MM.1S (cell line): ENCODE data around the gene THAP12.

Experiments used
- DNase-seq: peaks from one replicate; pipeline ENCODE4 v3.0.0-alpha.2; 2015
- H2AFZ ChIP-seq: fragments of 300-600 bp; sonication (generic); 2 replicates; pipeline ENCODE4 v1.6.0; 2016; ENCODE audit warnings: antibody characterized with exemption, low read length
- H3F3A ChIP-seq: fragments of 300-600 bp; sonication (generic); 2 replicates; pipeline ENCODE4 v1.6.1; 2016; ENCODE audit warnings: mild to moderate bottlenecking, antibody characterized with exemption, low read length, moderate library complexity, mixed read lengths; ENCODE audit not compliant: insufficient read depth
- H3K27ac ChIP-seq: fragments of 300-600 bp; sonication (generic); 2 replicates; pipeline ENCODE4 v1.5.1; 2016; ENCODE audit warnings: mild to moderate bottlenecking, low read length
- H3K27me3 ChIP-seq: fragments of 300-600 bp; sonication (generic); replicated peaks from 2 replicates; pipeline ENCODE4 v1.6.0; 2016; ENCODE audit warnings: low read length; ENCODE audit not compliant: insufficient read depth
- H3K36me3 ChIP-seq: fragments of 300-600 bp; sonication (generic); replicated peaks from 2 replicates; pipeline ENCODE4 v1.6.1; 2016; ENCODE audit warnings: mild to moderate bottlenecking, low read length, mixed read lengths; ENCODE audit not compliant: insufficient read depth
- H3K4me1 ChIP-seq: fragments of 300-600 bp; sonication (generic); 2 replicates; pipeline ENCODE4 v1.6.1; 2016; ENCODE audit warnings: low read length, mixed read lengths
- H3K4me2 ChIP-seq: fragments of 300-600 bp; sonication (generic); 2 replicates; pipeline ENCODE4 v1.6.0; 2016; ENCODE audit warnings: low read depth, low read length
- H3K4me3 ChIP-seq: fragments of 300-600 bp; sonication (generic); 2 replicates; pipeline ENCODE4 v1.5.1; 2016; ENCODE audit warnings: low read length, mixed read lengths
- H3K79me2 ChIP-seq: fragments of 300-600 bp; sonication (generic); 2 replicates; pipeline ENCODE4 v1.6.1; 2016; ENCODE audit warnings: mixed run types, low read length, mixed read lengths
- H3K9ac ChIP-seq: fragments of 300-600 bp; sonication (generic); 2 replicates; pipeline ENCODE4 v1.6.1; 2016; ENCODE audit warnings: low read length, mixed read lengths
- H3K9me2 ChIP-seq: fragments of 300-600 bp; sonication (generic); replicated peaks from 2 replicates; pipeline ENCODE4 v1.6.1; 2016; ENCODE audit warnings: mild to moderate bottlenecking, low read length, mixed read lengths; ENCODE audit not compliant: insufficient read depth
- H3K9me3 ChIP-seq: fragments of 300-600 bp; sonication (generic); replicated peaks from 2 replicates; pipeline ENCODE4 v1.6.1; 2016; ENCODE audit warnings: mild to moderate bottlenecking, low read length, mixed read lengths; ENCODE audit not compliant: insufficient read depth
- H4K20me1 ChIP-seq: fragments of 300-600 bp; sonication (generic); 2 replicates; pipeline ENCODE4 v1.6.1; 2016; ENCODE audit warnings: mild to moderate bottlenecking, low read length, moderate library complexity, mixed read lengths; ENCODE audit not compliant: insufficient read depth
- CTCF ChIP-seq: fragments of 300-600 bp; sonication (generic); IDR thresholded peaks from 2 replicates; pipeline ENCODE4 v1.5.1; 2016; ENCODE audit warnings: antibody characterized with exemption, low read length, mixed read lengths
- EZH2 ChIP-seq: fragments of 300-600 bp; sonication (generic); optimal IDR thresholded peaks from 2 replicates; pipeline ENCODE3; 2017; ENCODE audit warnings: low read depth, mild to moderate bottlenecking, antibody characterized with exemption, low read length, mixed read lengths
- EZH2phosphoT487 ChIP-seq: fragments of 300-600 bp; sonication (generic); IDR thresholded peaks from 2 replicates; pipeline ENCODE4 v1.6.1; 2018; ENCODE audit warnings: antibody characterized with exemption, low read length

Gene THAP12

GRCh38 chr11:76313271-76313670 is 67.7 kb downstream of the THAP12 start:
- Histone ChIP-seq H2AFZ (no peak overlapping the region), H3K9me2 (no peaks in the 10 kb centered on the region), H3K4me3 (no peak overlapping the region), H3K36me3 (no peaks in the 10 kb centered on the region), H3K79me2 (no peaks in the 10 kb centered on the region), H3F3A (no peaks in the 10 kb centered on the region), H3K9ac (no peak overlapping the region), H3K4me2 (no peak overlapping the region), H4K20me1 (no peaks in the 10 kb centered on the region), H3K27ac (no peak overlapping the region), H3K27me3 (no peaks in the 10 kb centered on the region), H3K4me1 (no peaks in the 10 kb centered on the region), H3K9me3 (no peaks in the 10 kb centered on the region)
- no peak for DNase-seq
- TF ChIP-seq CTCF: no peak
- TF ChIP-seq EZH2: no peak
- TF ChIP-seq EZH2phosphoT487: no peak

- Histone ChIP-seq H3K79me2 (no peaks in the 10 kb centered on the region), H3K9me2 (no peaks in the 10 kb centered on the region), H3K36me3 (no peaks in the 10 kb centered on the region), H4K20me1 (no peaks in the 10 kb centered on the region), H3K27me3 (no peaks in the 10 kb centered on the region), H2AFZ (no peak overlapping the region), H3K4me2 (no peak overlapping the region), H3K4me1 (no peaks in the 10 kb centered on the region), H3K9me3 (no peaks in the 10 kb centered on the region), H3K4me3 (no peak overlapping the region), H3F3A (no peaks in the 10 kb centered on the region), H3K27ac (no peak overlapping the region), H3K9ac (no peak overlapping the region)
- DNase-seq: no peak
- TF ChIP-seq EZH2phosphoT487 (no peak), CTCF (no peak), EZH2 (no peak)
These were observed 69.9 kb downstream of the THAP12 start for GRCh38 chr11:76310832-76311595.

GRCh38 chr11:76307978-76308747 is 72.8 kb downstream of the THAP12 start:
- Histone ChIP-seq H3K27ac (no peak overlapping the region), H3K9ac (no peak overlapping the region), H4K20me1 (no peaks in the 10 kb centered on the region), H3K36me3 (no peaks in the 10 kb centered on the region), H3K4me3 (no peak overlapping the region), H3K4me1 (no peaks in the 10 kb centered on the region), H3K4me2 (no peak overlapping the region), H2AFZ (no peak overlapping the region), H3F3A (no peaks in the 10 kb centered on the region), H3K9me3 (no peaks in the 10 kb centered on the region), H3K27me3 (no peaks in the 10 kb centered on the region), H3K9me2 (no peaks in the 10 kb centered on the region), H3K79me2 (no peaks in the 10 kb centered on the region)
- TF ChIP-seq CTCF: no peak
- TF ChIP-seq EZH2: no peak
- TF ChIP-seq EZH2phosphoT487: no peak
- no peak for DNase-seq
